Activated CD8-positive, alpha-beta memory T cell treated with anti-CD3 and anti-CD28 coated beads, Interleukin-2, amount 10 ng/mL, durations not matched to agents 7 days and 5 days (primary cell): ENCODE data around the gene AGBL4. TPM values are rescaled to one million over a fixed set of nuclear protein-coding genes. Genes with fewer than 3 reads are reported as not detected.
A peak's percentile ranks its signal among the peaks of the same experiment; 100 is the strongest.

Source experiments
- ATAC-seq: fragments of 150-1000 bp; cut with Tn5 transposase; one replicate; pipeline ENCODE4 v1.10.0; 2021; ENCODE audit warnings: moderate library complexity
- CTCF ChIA-PET: fragments of 350-600 bp; sonication (Branson Sonifier 250); formaldehyde crosslinking; loops from one replicate; lab custom pipeline; 2021; ENCODE audit warnings: antibody characterized with exemption; lab: Charles Lee
- DNase-seq: peaks from one replicate; pipeline ENCODE4 v3.0.0-alpha.2; 2020
- H3K27ac Mint-ChIP-seq: one replicate; pipeline ENCODE4 v1.8.0; 2021; ENCODE audit warnings: mild to moderate bottlenecking, mixed read lengths
- H3K27me3 Mint-ChIP-seq: one replicate; pipeline ENCODE4 v1.8.0; 2021; ENCODE audit warnings: mixed read lengths
- H3K36me3 Mint-ChIP-seq: one replicate; pipeline ENCODE4 v1.8.0; 2021; ENCODE audit warnings: mild to moderate bottlenecking, mixed read lengths
- H3K4me1 Mint-ChIP-seq: one replicate; pipeline ENCODE4 v1.8.0; 2021; ENCODE audit warnings: mixed read lengths
- H3K4me3 Mint-ChIP-seq: one replicate; pipeline ENCODE4 v1.8.0; 2021; ENCODE audit warnings: mild to moderate bottlenecking, moderate library complexity, mixed read lengths
- H3K9me3 Mint-ChIP-seq: one replicate; pipeline ENCODE4 v1.8.0; 2022; ENCODE audit warnings: low read depth, mixed read lengths
- total RNA-seq, 2 experiments: library from RNA; stranded (reverse); gene quantifications; one replicate each; pipeline ENCODE4 v1.2.3, GENCODE V29; 2021

AGBL4 gene
- total RNA-seq, 2 experiments from 2014 or later, result not detected

DNA sequence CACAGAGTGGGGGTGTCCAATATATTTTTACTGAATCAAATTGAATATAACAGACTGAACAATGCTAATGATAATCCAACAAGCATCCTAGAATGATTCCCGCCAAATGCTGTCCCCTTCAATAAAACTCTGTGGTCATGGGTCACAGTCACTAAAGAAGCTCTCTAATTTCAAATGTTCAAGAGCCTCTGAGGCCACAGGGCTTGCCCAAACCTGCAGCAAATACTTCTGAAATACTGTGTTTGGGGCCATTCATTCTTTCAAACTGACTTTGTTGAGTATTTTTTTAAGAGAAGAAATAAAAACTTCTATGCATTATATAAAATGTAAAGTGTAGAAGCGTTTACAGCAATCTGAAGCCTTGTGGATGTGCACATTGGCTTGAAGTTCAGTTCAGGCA, 1239.5 kb downstream of the AGBL4 start:
- Mint-ChIP-seq H3K27me3 (no peaks in the 10 kb centered on the region), H3K4me1 (no peaks in the 10 kb centered on the region), H3K4me3 (no peak overlapping the region), H3K36me3 (no peaks in the 10 kb centered on the region), H3K9me3 (peaks cover 2% of the 10 kb centered on the region), H3K27ac (no peak overlapping the region)
- no peak for ATAC-seq
- CTCF ChIA-PET, result no interaction called here
- DNase-seq, result no peak

DNA sequence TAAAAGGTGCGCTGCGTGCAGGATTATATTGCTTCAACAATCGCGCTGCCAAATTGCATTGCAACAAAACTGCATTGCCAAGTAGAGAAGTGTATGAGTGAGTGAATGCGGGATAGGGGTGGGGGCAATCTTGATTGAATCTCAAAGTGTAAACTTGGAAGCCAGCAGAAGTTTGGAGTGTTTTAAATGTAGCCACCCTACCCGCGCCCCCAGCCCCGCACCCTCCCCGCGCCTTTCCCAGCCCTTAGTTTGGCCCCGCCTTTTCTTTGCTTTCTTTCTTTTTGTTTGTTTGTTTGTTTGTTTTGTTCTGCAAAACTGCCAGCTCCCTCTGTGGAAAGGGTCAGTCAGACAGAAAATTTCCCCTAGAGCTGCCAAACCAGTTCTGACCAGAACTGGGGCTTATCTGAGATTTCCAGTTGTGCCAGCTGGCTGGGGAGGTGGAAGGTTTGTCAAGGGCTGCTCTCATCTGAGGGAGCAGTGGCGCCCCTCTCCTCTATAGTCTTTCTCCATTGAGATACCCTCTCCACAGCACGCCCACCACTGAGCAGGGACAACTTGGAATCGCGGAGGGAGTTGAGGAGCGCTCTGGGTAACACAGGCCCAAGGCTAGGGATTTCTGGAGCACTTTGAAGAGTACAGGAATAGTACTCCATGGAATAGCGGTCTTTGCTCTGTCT, 1246.4 kb downstream of the AGBL4 start:
- no peak for DNase-seq
- Mint-ChIP-seq H3K4me3 (peak overlapping the region; percentile 73), H3K9me3 (peaks cover 3% of the 10 kb centered on the region), H3K27ac (peak overlapping the region; percentile 43), H3K27me3 (peaks cover 33% of the 10 kb centered on the region), H3K4me1 (peaks cover 8% of the 10 kb centered on the region), H3K36me3 (peaks cover 5% of the 10 kb centered on the region)
- no peak for ATAC-seq
- CTCF ChIA-PET, result no interaction called here

DNA sequence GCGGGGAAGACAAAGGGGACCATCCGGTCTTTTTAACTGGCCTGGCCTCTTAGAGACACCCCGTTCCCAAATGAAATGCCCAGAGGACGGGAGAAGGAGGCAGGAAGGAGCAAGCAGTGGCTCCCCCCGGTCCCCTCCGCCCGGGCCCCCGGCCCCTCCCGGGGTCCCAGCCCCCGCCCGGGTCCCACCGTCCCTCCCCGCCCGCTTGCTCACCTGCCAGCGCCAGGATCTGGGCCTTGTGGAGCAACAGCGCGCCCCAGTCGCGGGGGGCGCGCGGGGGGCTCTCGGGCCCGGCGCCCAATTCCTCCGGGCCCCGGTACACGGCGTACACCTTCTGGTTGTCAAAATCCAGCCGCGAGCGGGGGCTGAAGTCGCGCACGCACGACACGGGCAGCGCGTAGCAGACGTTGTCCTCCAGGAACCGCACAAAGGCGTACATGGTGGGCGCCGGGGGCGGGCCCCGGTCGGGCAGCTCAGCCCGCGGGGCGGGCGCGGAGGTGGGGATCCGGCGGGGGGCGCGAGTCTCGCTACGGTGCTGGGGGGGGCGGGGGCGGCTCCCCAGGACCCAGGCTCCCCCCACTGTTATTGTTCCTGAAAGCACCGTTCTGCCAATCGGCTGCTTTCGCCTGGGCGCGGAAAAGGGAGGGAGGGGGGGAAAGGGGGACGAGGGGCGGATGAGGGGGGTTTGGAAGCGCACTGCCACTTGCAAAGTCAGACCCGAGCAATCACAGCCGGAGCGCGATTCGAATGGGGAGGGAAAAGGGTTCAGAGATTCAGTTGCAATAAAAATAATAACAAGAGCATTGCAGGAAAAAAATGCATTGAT, 1247.1 kb downstream of the AGBL4 start, which contains the start of gene BEND5:
TSS of gene BEND5 (minus strand) at position 499 of the 826 bp plus-strand sequence. CDS start at position 439, 60 bp downstream.
- ATAC-seq (peak; percentile 74), DNase-seq (peak; percentile 48)
- peak within 1 kb of the TSS; percentile 43 for H3K27ac Mint-ChIP-seq
- H3K4me3 Mint-ChIP-seq, result peak within 1 kb of the TSS; percentile 76
- peaks cover 5% of the 10 kb centered on the region for H3K36me3 Mint-ChIP-seq
- peaks cover 8% of the 10 kb centered on the region for H3K4me1 Mint-ChIP-seq
- H3K9me3 Mint-ChIP-seq, result peaks cover 3% of the 10 kb centered on the region
- CTCF ChIA-PET, result no interaction called here
- peaks cover 33% of the 10 kb centered on the region for H3K27me3 Mint-ChIP-seq

DNA sequence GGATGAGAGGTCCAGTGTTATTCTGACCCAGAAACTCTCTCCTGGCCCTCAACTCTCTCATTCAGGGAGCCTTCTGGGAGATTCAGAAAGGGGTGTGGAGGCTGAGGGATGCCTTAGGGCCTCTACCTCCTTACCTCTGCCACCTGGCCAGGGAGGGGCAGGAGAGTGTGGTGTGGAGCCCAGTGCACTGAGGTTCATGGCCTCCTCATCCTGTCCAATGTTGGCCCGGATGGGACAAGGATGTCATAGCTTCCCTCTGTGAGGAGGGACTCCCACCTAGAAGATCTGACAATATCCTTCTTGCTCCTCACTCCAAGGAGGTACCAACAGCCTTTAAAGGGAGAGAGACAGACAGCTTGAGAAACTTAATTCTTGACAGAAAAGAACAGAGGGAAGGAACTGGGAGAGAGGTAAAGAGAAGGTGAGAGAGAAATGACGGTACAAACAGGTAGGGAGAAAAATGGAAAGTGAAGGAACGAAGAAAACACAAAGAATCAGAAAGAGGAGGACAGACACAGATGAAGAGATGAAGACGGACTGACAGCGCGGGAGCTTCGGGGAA, 1247.8 kb downstream of the AGBL4 start:
- Mint-ChIP-seq H3K27ac (peak overlapping the region; percentile 11), H3K4me1 (peaks cover 8% of the 10 kb centered on the region), H3K36me3 (peaks cover 5% of the 10 kb centered on the region), H3K9me3 (peaks cover 3% of the 10 kb centered on the region), H3K4me3 (peak overlapping the region; percentile 76), H3K27me3 (peaks cover 33% of the 10 kb centered on the region)
- CTCF ChIA-PET, result no interaction called here
- ATAC-seq, result no peak
- DNase-seq, result no peak

DNA sequence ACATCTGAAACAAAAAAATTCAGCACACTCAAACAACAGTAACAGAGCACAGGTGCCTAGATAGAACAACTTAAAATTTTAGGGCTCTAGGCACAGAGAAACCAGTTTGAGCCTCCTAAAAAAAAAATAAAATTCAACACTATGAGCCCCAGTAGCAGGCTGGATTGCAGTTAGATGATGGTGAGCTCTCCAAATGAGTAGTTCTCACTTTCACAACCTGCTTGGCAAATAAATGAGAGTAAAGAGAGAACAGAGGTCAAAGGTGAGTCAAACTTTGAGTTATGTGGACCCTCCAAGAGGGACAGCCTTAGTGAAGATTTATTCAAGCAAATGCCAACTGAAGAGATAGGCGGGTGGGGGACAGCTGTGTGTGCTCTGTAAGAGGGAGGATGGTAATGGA, 1250.6 kb downstream of the AGBL4 start:
- Mint-ChIP-seq H3K36me3 (peaks cover 5% of the 10 kb centered on the region), H3K9me3 (peaks cover 3% of the 10 kb centered on the region), H3K27me3 (peaks cover 27% of the 10 kb centered on the region), H3K27ac (no peak overlapping the region), H3K4me1 (peaks cover 8% of the 10 kb centered on the region), H3K4me3 (no peak overlapping the region)
- DNase-seq (no peak), ATAC-seq (no peak)
- CTCF ChIA-PET, result no interaction called here

DNA sequence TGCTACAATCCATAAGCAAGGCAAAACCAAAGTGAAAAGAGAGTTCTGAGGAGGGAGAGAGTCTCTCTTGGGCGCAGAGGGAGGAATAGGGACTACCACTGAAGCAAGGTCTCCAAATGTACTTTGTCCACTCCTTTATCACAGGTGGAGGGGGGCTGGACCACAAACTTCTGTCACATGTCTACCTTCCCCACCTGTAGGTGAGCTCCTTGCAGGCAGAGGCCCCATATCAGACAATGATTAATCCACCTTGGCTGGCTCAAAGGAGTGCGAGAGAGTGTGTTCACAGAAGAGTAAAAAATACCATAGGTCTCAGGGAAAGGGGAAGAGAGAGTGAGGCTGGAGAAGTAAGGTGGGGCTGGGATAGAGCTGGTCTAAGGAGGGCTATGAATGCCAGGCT, 1251.5 kb downstream of the AGBL4 start:
- Mint-ChIP-seq H3K36me3 (peaks cover 4% of the 10 kb centered on the region), H3K27me3 (peaks cover 19% of the 10 kb centered on the region), H3K9me3 (peaks cover 3% of the 10 kb centered on the region), H3K4me3 (no peak overlapping the region), H3K4me1 (peaks cover 8% of the 10 kb centered on the region), H3K27ac (no peak overlapping the region)
- ATAC-seq (no peak), DNase-seq (no peak)
- CTCF ChIA-PET, result no interaction called here

DNA sequence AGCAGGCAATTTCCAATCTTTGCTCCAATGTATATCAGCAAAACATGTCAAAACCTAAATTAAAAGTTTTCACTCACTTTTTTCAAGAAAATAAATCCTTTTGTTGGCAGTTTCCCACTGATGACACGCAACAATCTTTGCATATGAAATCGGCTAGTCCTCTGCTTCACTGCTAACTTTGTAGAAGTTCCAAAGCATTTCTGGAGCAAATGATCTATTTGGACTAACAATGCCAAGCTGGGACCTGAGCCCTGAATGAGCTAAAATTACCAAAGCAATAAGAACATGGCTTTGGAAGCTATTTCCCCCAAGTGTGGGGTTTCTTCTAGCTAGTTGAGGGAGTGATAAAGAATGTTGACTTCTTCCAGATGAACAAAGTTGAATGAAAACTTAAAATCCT, 1252.2 kb downstream of the AGBL4 start:
- no peak for ATAC-seq
- Mint-ChIP-seq H3K27me3 (peaks cover 15% of the 10 kb centered on the region), H3K4me1 (peaks cover 6% of the 10 kb centered on the region), H3K36me3 (peaks cover 4% of the 10 kb centered on the region), H3K4me3 (no peak overlapping the region), H3K9me3 (peaks cover 3% of the 10 kb centered on the region), H3K27ac (no peak overlapping the region)
- CTCF ChIA-PET, result no interaction called here
- DNase-seq, result no peak

DNA sequence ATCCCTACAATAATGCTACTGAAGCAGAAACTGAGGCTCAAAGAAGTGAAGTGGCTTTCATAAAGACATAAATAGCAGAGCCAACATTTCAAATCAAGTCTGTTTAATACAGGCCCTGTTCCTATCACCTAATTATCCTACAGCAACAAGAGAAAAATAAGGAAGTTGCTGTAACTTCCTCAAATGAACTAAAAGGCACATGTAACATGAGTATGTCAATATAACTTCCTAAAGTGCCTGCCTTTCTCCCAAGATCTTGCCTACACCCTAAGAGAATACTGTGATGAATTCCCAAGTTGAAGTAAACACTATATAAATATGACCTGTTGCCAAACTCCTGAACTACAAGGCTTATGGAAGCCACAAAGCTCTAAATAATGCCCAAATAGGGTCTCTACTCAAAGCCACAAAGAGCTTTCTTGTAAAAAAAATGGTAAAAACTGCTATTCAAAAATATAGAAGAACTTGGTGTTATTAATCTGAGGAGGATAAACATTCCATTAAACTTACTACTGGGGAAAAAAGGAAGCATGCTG, 1255.7 kb downstream of the AGBL4 start:
- CTCF ChIA-PET, result no interaction called here
- Mint-ChIP-seq H3K27ac (no peak overlapping the region), H3K4me3 (no peak overlapping the region), H3K4me1 (no peaks in the 10 kb centered on the region), H3K27me3 (no peaks in the 10 kb centered on the region), H3K36me3 (peaks cover 2% of the 10 kb centered on the region), H3K9me3 (peaks cover 2% of the 10 kb centered on the region)
- DNase-seq, result no peak
- no peak for ATAC-seq

DNA sequence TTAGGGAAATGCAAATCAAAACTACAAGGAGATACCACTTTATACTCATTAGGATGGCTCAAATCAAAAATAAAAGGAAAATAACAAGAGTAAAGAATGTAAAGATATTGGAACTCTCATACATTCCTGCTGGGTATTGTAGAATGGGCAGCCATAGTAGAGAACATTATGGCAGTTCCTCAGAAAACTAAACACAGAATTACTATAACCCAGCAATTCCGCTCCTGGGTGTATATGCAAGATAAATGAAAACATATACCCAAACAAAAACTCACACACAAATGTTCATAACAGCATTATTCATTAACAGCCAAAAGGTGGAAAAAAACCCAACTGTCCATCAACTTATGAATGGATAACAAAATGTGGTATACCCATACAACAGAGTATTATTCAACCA, 1258.4 kb downstream of the AGBL4 start:
- Mint-ChIP-seq H3K9me3 (peaks cover 2% of the 10 kb centered on the region), H3K4me3 (no peak overlapping the region), H3K27ac (no peak overlapping the region), H3K27me3 (no peaks in the 10 kb centered on the region), H3K4me1 (no peaks in the 10 kb centered on the region), H3K36me3 (peaks cover 2% of the 10 kb centered on the region)
- DNase-seq (no peak), ATAC-seq (no peak)
- CTCF ChIA-PET, result no interaction called here

DNA sequence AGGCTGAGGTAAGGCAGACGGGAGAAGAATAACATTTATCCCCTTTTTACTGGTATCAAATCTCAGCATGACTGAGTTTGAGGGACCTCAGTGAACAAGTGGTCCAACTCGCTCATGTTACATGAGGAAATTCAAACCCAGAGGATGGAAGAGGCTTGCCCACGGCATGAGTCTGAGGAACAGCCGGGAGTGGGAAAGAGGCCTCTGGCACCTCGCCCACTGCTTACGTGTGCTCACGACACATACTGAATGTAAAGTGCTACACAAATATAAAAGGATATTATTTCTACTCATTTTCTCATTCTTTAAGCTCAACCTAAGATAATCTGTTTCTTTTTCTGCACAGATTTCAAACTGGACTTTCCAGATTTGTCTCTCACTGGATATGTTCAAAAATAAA, 1261.8 kb downstream of the AGBL4 start:
- DNase-seq (no peak), ATAC-seq (no peak)
- H3K27me3 Mint-ChIP-seq, result no peaks in the 10 kb centered on the region
- no peak overlapping the region for H3K4me3 Mint-ChIP-seq
- CTCF ChIA-PET, result no interaction called here
- peaks cover 2% of the 10 kb centered on the region for H3K9me3 Mint-ChIP-seq
- no peaks in the 10 kb centered on the region for H3K4me1 Mint-ChIP-seq
- H3K36me3 Mint-ChIP-seq, result peaks cover 2% of the 10 kb centered on the region
- H3K27ac Mint-ChIP-seq, result no peak overlapping the region

DNA sequence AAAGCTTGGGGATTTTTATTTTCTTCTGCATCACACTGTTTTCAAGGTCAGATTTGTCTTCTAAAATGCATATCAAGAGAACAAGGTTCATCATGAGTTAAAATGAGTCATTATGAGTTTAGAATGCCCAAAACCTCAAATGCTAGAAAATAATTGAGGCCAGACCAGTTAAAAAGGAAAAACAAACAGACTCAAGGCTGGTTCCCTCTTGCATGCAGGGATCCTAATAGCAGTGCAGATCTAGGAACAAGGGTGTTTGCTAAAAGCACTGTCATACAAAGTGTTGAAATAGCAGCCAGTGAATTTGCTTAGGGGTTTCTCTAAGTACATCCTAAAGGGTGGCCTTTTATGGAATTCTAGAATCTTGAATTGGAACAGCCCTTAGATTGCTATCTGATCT, 1262.3 kb downstream of the AGBL4 start:
- Mint-ChIP-seq H3K9me3 (peaks cover 2% of the 10 kb centered on the region), H3K4me1 (no peaks in the 10 kb centered on the region), H3K4me3 (no peak overlapping the region), H3K27ac (no peak overlapping the region), H3K27me3 (no peaks in the 10 kb centered on the region), H3K36me3 (peaks cover 2% of the 10 kb centered on the region)
- ATAC-seq, result no peak
- CTCF ChIA-PET, result no interaction called here
- no peak for DNase-seq

DNA sequence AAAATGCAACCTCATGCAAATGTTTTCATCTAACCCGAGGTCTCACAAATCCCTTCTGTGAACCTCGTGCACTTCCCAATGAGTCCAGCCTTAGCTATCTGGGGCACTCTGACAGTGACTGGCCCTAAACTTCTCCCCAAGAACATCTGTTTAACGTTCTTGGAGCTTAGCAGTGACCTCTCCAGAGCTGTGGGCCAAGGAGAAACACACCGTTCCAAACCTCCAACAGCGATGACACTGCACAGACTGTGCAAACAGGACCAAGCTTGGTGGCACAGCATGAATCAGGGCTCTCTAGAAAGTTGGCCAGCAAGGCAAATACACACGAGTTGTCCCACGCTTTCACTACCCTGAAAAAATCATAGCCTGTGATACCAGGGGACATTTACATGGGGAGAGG, 1262.9 kb downstream of the AGBL4 start:
- H3K36me3 Mint-ChIP-seq, result peaks cover 2% of the 10 kb centered on the region
- no peak overlapping the region for H3K4me3 Mint-ChIP-seq
- H3K9me3 Mint-ChIP-seq, result peaks cover 2% of the 10 kb centered on the region
- no peaks in the 10 kb centered on the region for H3K4me1 Mint-ChIP-seq
- ATAC-seq, result no peak
- CTCF ChIA-PET, result no interaction called here
- no peak overlapping the region for H3K27ac Mint-ChIP-seq
- no peak for DNase-seq
- H3K27me3 Mint-ChIP-seq, result no peaks in the 10 kb centered on the region

DNA sequence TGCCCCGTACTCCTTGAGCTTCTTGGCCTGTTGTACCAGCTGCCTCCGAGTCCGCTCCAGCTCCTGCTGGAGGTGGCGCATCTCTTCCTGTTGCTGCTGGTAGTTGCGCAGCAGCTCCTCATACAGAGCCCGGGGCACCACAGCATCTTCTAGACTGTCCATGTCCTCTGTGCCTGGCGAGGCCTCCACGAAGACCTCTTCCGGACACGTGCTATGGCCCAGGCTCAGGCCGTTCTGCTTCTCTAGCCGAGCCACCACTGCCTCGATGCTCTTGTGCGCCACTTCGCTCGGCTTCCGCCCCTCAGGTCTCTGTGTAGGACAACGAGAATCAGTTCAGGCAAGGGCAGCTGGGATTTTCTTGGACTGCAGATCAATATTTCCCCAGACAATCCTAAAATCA, 1264.8 kb downstream of the AGBL4 start:
- ATAC-seq, result no peak
- no peaks in the 10 kb centered on the region for H3K36me3 Mint-ChIP-seq
- no peaks in the 10 kb centered on the region for H3K27me3 Mint-ChIP-seq
- no peaks in the 10 kb centered on the region for H3K4me1 Mint-ChIP-seq
- H3K9me3 Mint-ChIP-seq, result no peaks in the 10 kb centered on the region
- no peak for DNase-seq
- H3K4me3 Mint-ChIP-seq, result no peak overlapping the region
- no peak overlapping the region for H3K27ac Mint-ChIP-seq
- CTCF ChIA-PET, result no interaction called here
